GM12892 (cell line): ENCODE data around the gene SBNO1.

Source experiments
- POLR2A ChIP-seq: IDR thresholded peaks from 2 replicates; pipeline ENCODE4 v1.6.1; 2011; ENCODE audit warnings: low read depth, low read length, control low read depth
- POLR2AphosphoS5 ChIP-seq: IDR thresholded peaks from 2 replicates; pipeline ENCODE4 v1.6.1; 2011; ENCODE audit warnings: low read depth, low read length, control low read depth
- TAF1 ChIP-seq: IDR thresholded peaks from 2 replicates; pipeline ENCODE4 v1.6.1; 2011; ENCODE audit warnings: low read depth, mild to moderate bottlenecking, control low read depth, low read length, borderline replicate concordance

- TF ChIP-seq POLR2A (no peak), POLR2AphosphoS5 (no peak), TAF1 (no peak)
Observed at GRCh38 chr12:123354600-123354999, 10.0 kb downstream of the SBNO1 start.
